Measurements from ENCODE around the gene IL23A. TPM values are rescaled to one million over a fixed set of nuclear protein-coding genes. Genes with fewer than 3 reads are reported as not detected.
A peak's percentile ranks its signal among the peaks of the same experiment; 100 is the strongest.

Gene IL23A
- total and polyA plus RNA-seq, 10 of the 15 experiments (the other 5 are each of a cell fraction or from before 2014, with no cell fraction given) = 3.3 to 11.1 (median 5.2) TPM

DNA sequence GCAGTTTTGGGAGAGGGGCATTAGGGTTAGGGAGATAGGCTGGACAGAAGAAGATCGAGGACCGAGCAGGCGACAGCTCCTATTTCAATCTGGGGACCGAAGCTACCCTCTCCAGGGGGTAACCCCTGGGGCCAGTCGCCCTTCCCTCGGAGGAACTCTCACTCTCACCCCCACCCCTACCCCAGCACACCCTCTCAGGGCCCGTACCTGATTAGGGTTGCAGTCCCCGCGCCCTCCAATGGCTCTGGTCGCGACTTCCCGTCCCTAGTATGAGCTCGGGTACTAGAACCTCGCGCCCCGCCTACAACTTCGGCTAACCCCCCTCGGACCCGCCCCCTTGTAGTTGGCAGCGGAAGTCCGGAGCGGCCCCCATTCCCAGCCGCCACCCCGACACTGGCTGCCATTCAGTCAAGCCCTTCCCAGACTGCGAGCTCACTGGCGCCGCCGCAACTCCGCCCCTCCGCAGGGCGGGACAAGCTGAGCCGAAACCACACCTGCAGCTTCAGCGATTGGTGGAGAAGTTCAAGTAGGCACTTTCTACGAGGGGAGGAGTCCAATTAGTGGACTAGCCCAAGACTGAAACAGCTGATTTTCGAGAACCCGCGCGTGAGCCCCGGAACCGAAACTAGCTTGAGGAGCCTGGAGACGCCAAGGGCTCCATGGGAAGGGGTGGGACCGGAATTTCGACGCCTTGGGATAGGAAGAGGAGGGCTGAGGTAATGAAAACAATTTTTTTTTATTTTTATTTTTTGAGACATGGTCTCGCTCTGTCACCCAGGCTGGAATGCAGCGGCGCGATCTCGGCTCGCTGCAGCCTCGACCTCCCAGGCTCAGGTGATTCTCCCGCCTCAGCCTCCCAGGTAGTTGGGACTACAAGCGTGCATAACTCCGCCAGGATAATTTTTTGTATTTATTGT is 21.4 kb downstream of the IL23A start, which contains the start of gene STAT2 (continued):
- TF ChIP-seq EP300 (IDR thresholded peaks at IDR 0.05; ENCODE audit: borderline replicate concordance in 1 of 2, control insufficient read depth in 1 of 2, low read depth in 2 of 2, low read length in 2 of 2) = no peak
- TF ChIP-seq ZBTB4 (CRISPR knock-in tag; IDR thresholded peaks at IDR 0.05) = no peak
- TF ChIP-seq NR2F1 (conservative IDR thresholded peaks at IDR 0.05) = peak; percentile 55
- TF ChIP-seq NKRF (conservative IDR thresholded peaks at IDR 0.05) = peak; percentile 78; the same call in 1 of the 2 replicates
- TF ChIP-seq SMC3 (IDR thresholded peaks at IDR 0.05; ENCODE audit: borderline replicate concordance, low read length) = 0 out of 2 replicates have a peak, but pooled peaks have one; percentile 10
- TF ChIP-seq FOXK2 (IDR thresholded peaks at IDR 0.05) = peak; percentile 75; the same call in 1 of the 2 replicates
- TF ChIP-seq TBL1XR1 (IDR thresholded peaks at IDR 0.05; ENCODE audit: low read depth, low read length) = no peak
- peak; percentile 25; the same call in 1 of the 2 replicates for TF ChIP-seq JUND (IDR thresholded peaks at IDR 0.05; ENCODE audit: low read depth, low read length)
- no peak for TF ChIP-seq ZBTB11 (CRISPR knock-in tag; IDR thresholded peaks at IDR 0.05)
- TF ChIP-seq, protein P1, sequence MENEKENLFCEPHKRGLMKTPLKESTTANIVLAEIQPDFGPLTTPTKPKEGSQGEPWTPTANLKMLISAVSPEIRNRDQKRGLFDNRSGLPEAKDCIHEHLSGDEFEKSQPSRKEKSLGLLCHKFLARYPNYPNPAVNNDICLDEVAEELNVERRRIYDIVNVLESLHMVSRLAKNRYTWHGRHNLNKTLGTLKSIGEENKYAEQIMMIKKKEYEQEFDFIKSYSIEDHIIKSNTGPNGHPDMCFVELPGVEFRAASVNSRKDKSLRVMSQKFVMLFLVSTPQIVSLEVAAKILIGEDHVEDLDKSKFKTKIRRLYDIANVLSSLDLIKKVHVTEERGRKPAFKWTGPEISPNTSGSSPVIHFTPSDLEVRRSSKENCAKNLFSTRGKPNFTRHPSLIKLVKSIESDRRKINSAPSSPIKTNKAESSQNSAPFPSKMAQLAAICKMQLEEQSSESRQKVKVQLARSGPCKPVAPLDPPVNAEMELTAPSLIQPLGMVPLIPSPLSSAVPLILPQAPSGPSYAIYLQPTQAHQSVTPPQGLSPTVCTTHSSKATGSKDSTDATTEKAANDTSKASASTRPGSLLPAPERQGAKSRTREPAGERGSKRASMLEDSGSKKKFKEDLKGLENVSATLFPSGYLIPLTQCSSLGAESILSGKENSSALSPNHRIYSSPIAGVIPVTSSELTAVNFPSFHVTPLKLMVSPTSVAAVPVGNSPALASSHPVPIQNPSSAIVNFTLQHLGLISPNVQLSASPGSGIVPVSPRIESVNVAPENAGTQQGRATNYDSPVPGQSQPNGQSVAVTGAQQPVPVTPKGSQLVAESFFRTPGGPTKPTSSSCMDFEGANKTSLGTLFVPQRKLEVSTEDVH (IDR thresholded peaks at IDR 0.05; ENCODE audit: low read depth, partially characterized antibody) = peak; percentile 72
- no peak for TF ChIP-seq BRCA1 (IDR thresholded peaks at IDR 0.05; ENCODE audit: low read depth, low read length)
- peak; percentile 98 for TF ChIP-seq IKZF1 (conservative IDR thresholded peaks at IDR 0.05)
- no peak for TF ChIP-seq RBBP5 (conservative IDR thresholded peaks at IDR 0.05)
- no peak for TF ChIP-seq CHD4 (IDR thresholded peaks at IDR 0.05)
- TF ChIP-seq, protein P2, sequence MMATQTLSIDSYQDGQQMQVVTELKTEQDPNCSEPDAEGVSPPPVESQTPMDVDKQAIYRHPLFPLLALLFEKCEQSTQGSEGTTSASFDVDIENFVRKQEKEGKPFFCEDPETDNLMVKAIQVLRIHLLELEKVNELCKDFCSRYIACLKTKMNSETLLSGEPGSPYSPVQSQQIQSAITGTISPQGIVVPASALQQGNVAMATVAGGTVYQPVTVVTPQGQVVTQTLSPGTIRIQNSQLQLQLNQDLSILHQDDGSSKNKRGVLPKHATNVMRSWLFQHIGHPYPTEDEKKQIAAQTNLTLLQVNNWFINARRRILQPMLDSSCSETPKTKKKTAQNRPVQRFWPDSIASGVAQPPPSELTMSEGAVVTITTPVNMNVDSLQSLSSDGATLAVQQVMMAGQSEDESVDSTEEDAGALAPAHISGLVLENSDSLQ (IDR thresholded peaks at IDR 0.05) = peak; percentile 96
